ENCODE measurements around the gene MAN2C1.
A peak's percentile ranks its signal among the peaks of the same experiment; 100 is the strongest.

- TF ChIP-seq ZNF19 (tag by site-specific recombination; IDR thresholded peaks at IDR 0.05; ENCODE audit: low read depth) (no peak), BCL11A (tag by site-specific recombination; IDR thresholded peaks at IDR 0.05; ENCODE audit: low read depth) (no peak), ZEB2 (tag by site-specific recombination; IDR thresholded peaks at IDR 0.05) (no peak)
- TF ChIP-seq, protein P1, sequence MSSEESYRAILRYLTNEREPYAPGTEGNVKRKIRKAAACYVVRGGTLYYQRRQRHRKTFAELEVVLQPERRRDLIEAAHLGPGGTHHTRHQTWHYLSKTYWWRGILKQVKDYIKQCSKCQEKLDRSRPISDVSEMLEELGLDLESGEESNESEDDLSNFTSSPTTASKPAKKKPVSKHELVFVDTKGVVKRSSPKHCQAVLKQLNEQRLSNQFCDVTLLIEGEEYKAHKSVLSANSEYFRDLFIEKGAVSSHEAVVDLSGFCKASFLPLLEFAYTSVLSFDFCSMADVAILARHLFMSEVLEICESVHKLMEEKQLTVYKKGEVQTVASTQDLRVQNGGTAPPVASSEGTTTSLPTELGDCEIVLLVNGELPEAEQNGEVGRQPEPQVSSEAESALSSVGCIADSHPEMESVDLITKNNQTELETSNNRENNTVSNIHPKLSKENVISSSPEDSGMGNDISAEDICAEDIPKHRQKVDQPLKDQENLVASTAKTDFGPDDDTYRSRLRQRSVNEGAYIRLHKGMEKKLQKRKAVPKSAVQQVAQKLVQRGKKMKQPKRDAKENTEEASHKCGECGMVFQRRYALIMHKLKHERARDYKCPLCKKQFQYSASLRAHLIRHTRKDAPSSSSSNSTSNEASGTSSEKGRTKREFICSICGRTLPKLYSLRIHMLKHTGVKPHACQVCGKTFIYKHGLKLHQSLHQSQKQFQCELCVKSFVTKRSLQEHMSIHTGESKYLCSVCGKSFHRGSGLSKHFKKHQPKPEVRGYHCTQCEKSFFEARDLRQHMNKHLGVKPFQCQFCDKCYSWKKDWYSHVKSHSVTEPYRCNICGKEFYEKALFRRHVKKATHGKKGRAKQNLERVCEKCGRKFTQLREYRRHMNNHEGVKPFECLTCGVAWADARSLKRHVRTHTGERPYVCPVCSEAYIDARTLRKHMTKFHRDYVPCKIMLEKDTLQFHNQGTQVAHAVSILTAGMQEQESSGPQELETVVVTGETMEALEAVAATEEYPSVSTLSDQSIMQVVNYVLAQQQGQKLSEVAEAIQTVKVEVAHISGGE (tag by site-specific recombination; conservative IDR thresholded peaks at IDR 0.05; ENCODE audit: low read depth), result no peak
- TF ChIP-seq, protein P2, sequence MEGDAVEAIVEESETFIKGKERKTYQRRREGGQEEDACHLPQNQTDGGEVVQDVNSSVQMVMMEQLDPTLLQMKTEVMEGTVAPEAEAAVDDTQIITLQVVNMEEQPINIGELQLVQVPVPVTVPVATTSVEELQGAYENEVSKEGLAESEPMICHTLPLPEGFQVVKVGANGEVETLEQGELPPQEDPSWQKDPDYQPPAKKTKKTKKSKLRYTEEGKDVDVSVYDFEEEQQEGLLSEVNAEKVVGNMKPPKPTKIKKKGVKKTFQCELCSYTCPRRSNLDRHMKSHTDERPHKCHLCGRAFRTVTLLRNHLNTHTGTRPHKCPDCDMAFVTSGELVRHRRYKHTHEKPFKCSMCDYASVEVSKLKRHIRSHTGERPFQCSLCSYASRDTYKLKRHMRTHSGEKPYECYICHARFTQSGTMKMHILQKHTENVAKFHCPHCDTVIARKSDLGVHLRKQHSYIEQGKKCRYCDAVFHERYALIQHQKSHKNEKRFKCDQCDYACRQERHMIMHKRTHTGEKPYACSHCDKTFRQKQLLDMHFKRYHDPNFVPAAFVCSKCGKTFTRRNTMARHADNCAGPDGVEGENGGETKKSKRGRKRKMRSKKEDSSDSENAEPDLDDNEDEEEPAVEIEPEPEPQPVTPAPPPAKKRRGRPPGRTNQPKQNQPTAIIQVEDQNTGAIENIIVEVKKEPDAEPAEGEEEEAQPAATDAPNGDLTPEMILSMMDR (tag by site-specific recombination; IDR thresholded peaks at IDR 0.05), result peak; percentile 39; the same call in 1 of the 2 replicates
These were observed 39.7 kb downstream of the MAN2C1 start for GRCh38 chr15:75328493-75329314.
